ENCODE measurements around the gene SLC1A7.

DNA sequence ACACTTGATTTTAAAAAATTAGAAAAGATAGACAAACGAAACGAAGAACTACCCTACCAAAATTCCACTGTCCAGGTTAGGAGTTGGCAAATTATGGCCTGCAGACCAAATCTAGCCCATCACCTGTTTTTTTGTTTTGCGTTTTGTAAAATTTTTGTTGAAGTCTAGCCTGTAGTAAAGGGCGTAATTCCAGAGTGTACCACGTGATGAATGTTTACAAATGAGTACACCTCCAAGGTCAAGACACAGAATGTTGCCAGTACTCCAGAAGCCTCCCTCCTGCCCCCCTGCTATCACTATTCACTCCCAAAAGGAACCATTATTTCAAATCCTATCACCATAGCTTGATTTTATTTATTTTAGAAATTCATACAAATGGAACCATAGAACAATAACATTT, 97.5 kb downstream of the SLC1A7 start:
- TF ChIP-seq, protein P1, sequence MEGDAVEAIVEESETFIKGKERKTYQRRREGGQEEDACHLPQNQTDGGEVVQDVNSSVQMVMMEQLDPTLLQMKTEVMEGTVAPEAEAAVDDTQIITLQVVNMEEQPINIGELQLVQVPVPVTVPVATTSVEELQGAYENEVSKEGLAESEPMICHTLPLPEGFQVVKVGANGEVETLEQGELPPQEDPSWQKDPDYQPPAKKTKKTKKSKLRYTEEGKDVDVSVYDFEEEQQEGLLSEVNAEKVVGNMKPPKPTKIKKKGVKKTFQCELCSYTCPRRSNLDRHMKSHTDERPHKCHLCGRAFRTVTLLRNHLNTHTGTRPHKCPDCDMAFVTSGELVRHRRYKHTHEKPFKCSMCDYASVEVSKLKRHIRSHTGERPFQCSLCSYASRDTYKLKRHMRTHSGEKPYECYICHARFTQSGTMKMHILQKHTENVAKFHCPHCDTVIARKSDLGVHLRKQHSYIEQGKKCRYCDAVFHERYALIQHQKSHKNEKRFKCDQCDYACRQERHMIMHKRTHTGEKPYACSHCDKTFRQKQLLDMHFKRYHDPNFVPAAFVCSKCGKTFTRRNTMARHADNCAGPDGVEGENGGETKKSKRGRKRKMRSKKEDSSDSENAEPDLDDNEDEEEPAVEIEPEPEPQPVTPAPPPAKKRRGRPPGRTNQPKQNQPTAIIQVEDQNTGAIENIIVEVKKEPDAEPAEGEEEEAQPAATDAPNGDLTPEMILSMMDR (optimal IDR thresholded peaks at IDR 0.05 in 1 of 3, IDR thresholded peaks at IDR 0.05 in 1 of 3, conservative IDR thresholded peaks at IDR 0.05 in 1 of 3; ENCODE audit: extremely low read depth in 1 of 3, insufficient read depth in 2 of 3, low read length in 3 of 3) = no peak
- TF ChIP-seq EZH2 (IDR thresholded peaks at IDR 0.05; ENCODE audit: low read length) = no peak

Data from keratinocyte (primary cell).